H9 (cell line): Measurements from ENCODE around the gene FARSA. TPM values are rescaled to one million over a fixed set of nuclear protein-coding genes. Genes with fewer than 3 reads are reported as not detected.
A peak's percentile ranks its signal among the peaks of the same experiment; 100 is the strongest.

Experiments used
- DNase-seq: peaks from one replicate; pipeline ENCODE4 v3.0.0-alpha.2; 2017
- H2AFZ ChIP-seq: one replicate; pipeline ENCODE4 v1.6.1; 2013; ENCODE audit warnings: mild to moderate bottlenecking, low read length, control low read depth, moderate library complexity
- H2AK5ac ChIP-seq: 2 replicates; pipeline ENCODE4 v1.6.1; 2013; ENCODE audit warnings: low read length, control low read depth, mixed read lengths; ENCODE audit not compliant: insufficient read length
- H2BK120ac ChIP-seq: one replicate; pipeline ENCODE4 v1.6.1; 2013; ENCODE audit warnings: low read depth, mild to moderate bottlenecking, low read length, control low read depth, inconsistent platforms; ENCODE audit not compliant: poor library complexity, severe bottlenecking
- H2BK12ac ChIP-seq: 2 replicates; pipeline ENCODE4 v1.6.1; 2013; ENCODE audit warnings: low read length, control low read depth, mixed read lengths, low read depth; ENCODE audit not compliant: insufficient read length
- H2BK15ac ChIP-seq: 2 replicates; pipeline ENCODE4 v1.6.1; 2013; ENCODE audit warnings: low read depth, low read length, control low read depth
- H2BK20ac ChIP-seq: one replicate; pipeline ENCODE4 v1.6.1; 2013; ENCODE audit warnings: low read depth, mild to moderate bottlenecking, low read length, control low read depth, inconsistent platforms; ENCODE audit not compliant: poor library complexity, severe bottlenecking
- H2BK5ac ChIP-seq: 2 replicates; pipeline ENCODE4 v1.6.1; 2013; ENCODE audit warnings: low read length, control low read depth, mixed read lengths; ENCODE audit not compliant: insufficient read length
- H3K14ac ChIP-seq: 2 replicates; pipeline ENCODE4 v1.6.1; 2013; ENCODE audit warnings: low read length, control low read depth; ENCODE audit not compliant: insufficient read depth
- H3K18ac ChIP-seq: 2 replicates; pipeline ENCODE4 v1.6.1; 2013; ENCODE audit warnings: low read depth, mild to moderate bottlenecking, mixed read lengths, low read length, control low read depth; ENCODE audit not compliant: insufficient read length
- H3K23ac ChIP-seq: 2 replicates; pipeline ENCODE4 v1.6.1; 2013; ENCODE audit warnings: low read length, control low read depth, mixed read lengths, low read depth; ENCODE audit not compliant: insufficient read length
- H3K23me2 ChIP-seq: 2 replicates; pipeline ENCODE4 v1.6.1; 2013; ENCODE audit warnings: low read depth, mild to moderate bottlenecking, mixed read lengths, low read length, control low read depth; ENCODE audit not compliant: insufficient read length, poor library complexity, severe bottlenecking
- H3K27ac ChIP-seq: 2 replicates; pipeline ENCODE4 v1.5.1; 2013; ENCODE audit warnings: low read length, control low read depth, mixed read lengths, low read depth; ENCODE audit not compliant: insufficient read length
- H3K27me3 ChIP-seq: 2 replicates; pipeline ENCODE4 v1.6.1; 2013; ENCODE audit warnings: low read length, control low read depth, inconsistent platforms; ENCODE audit not compliant: insufficient read depth
- H3K4ac ChIP-seq: 2 replicates; pipeline ENCODE4 v1.6.1; 2013; ENCODE audit warnings: low read depth, mild to moderate bottlenecking, control low read depth, inconsistent platforms, low read length, moderate library complexity
- H3K4me1 ChIP-seq: 2 replicates; pipeline ENCODE4 v1.6.1; 2013; ENCODE audit warnings: low read length, control low read depth, inconsistent platforms; ENCODE audit not compliant: insufficient read depth
- H3K4me2 ChIP-seq: 2 replicates; pipeline ENCODE4 v1.6.1; 2013; ENCODE audit warnings: low read length, control low read depth, mixed read lengths; ENCODE audit not compliant: insufficient read length, insufficient read depth
- H3K56ac ChIP-seq: 2 replicates; pipeline ENCODE4 v1.6.1; 2013; ENCODE audit warnings: low read depth, mild to moderate bottlenecking, mixed read lengths, low read length, control low read depth; ENCODE audit not compliant: insufficient read length
- H3K79me1 ChIP-seq: 2 replicates; pipeline ENCODE4 v1.6.1; 2013; ENCODE audit warnings: low read depth, mild to moderate bottlenecking, moderate library complexity, low read length, control low read depth, inconsistent platforms; ENCODE audit not compliant: insufficient read depth, poor library complexity, severe bottlenecking
- H3K79me2 ChIP-seq: 2 replicates; pipeline ENCODE4 v1.6.1; 2013; ENCODE audit warnings: low read length, control low read depth, inconsistent platforms; ENCODE audit not compliant: insufficient read depth
- H3K9ac ChIP-seq: 2 replicates; pipeline ENCODE4 v1.6.1; 2013; ENCODE audit warnings: low read length, control low read depth, mixed read lengths; ENCODE audit not compliant: insufficient read length; ENCODE audit errors: extremely low read depth
- H3K9me3 ChIP-seq: one replicate; pipeline ENCODE4 v1.6.1; 2013; ENCODE audit warnings: low read depth, low read length, inconsistent platforms; ENCODE audit not compliant: control insufficient read depth
- H3T11ph ChIP-seq: one replicate; pipeline ENCODE4 v1.6.1; 2013; ENCODE audit warnings: mild to moderate bottlenecking, low read length, control low read depth, inconsistent platforms
- H4K20me1 ChIP-seq: one replicate; pipeline ENCODE4 v1.6.1; 2013; ENCODE audit not compliant: control insufficient read depth, insufficient read length, insufficient read depth
- H4K5ac ChIP-seq: 2 replicates; pipeline ENCODE4 v1.6.1; 2013; ENCODE audit warnings: low read depth, mild to moderate bottlenecking, mixed read lengths, low read length, control low read depth; ENCODE audit not compliant: insufficient read length
- H4K8ac ChIP-seq: replicated peaks from 2 replicates; pipeline ENCODE4 v1.6.1; 2013; ENCODE audit warnings: low read length, control low read depth, mixed read lengths, low read depth; ENCODE audit not compliant: insufficient read length
- H4K91ac ChIP-seq: 2 replicates; pipeline ENCODE4 v1.6.1; 2013; ENCODE audit warnings: low read depth, mild to moderate bottlenecking, moderate library complexity, mixed read lengths, low read length, control low read depth; ENCODE audit not compliant: insufficient read length
- H3K27ac Mint-ChIP-seq, 3 experiments: 2 replicates in 2 of 3; 3 replicates in 1 of 3; pipeline ENCODE4 v1.8.0; 2020 to 2021; ENCODE audit warnings: mixed read lengths in 3 of 3, mild to moderate bottlenecking in 1 of 3, moderate library complexity in 1 of 3
- H3K27me3 Mint-ChIP-seq: 2 replicates; pipeline ENCODE4 v1.8.0; 2021; ENCODE audit warnings: low read depth, mild to moderate bottlenecking, moderate library complexity, mixed read lengths
- H3K36me3 Mint-ChIP-seq, 3 experiments: 2 replicates in 2 of 3; 3 replicates in 1 of 3; pipeline ENCODE4 v1.8.0; 2020 to 2021; ENCODE audit warnings: low read depth in 3 of 3, mixed read lengths in 3 of 3; ENCODE audit not compliant: insufficient read depth in 1 of 3
- H3K4me1 Mint-ChIP-seq, 2 experiments: 2 replicates each; pipeline ENCODE4 v1.8.0; 2020; ENCODE audit warnings: mixed read lengths in 2 of 2
- H3K4me3 Mint-ChIP-seq, 2 experiments: 2 replicates in 1 of 2; 3 replicates in 1 of 2; pipeline ENCODE4 v1.8.0; 2020 to 2021; ENCODE audit warnings: mild to moderate bottlenecking in 2 of 2, mixed read lengths in 2 of 2, moderate library complexity in 1 of 2
- H3K9me3 Mint-ChIP-seq, 2 experiments: 2 replicates in 1 of 2; 3 replicates in 1 of 2; pipeline ENCODE4 v1.8.0; 2020; ENCODE audit warnings: mild to moderate bottlenecking in 2 of 2, mixed read lengths in 2 of 2, moderate library complexity in 1 of 2
- CTCF ChIP-seq: fragments of 200-600 bp; sonication (generic); conservative IDR thresholded peaks from 3 replicates; pipeline ENCODE4 v1.8.0; 2021; ENCODE audit warnings: antibody characterized with exemption, mild to moderate bottlenecking
- WGBS: extraction: QIAGEN DNeasy Blood & Tissue Kit; methylation state at CpG from one replicate; pipeline ENCODE4 v1.1.7; 2013; ENCODE audit warnings: missing lambda C conversion rate, low lambda C conversion rate, mixed read lengths; ENCODE audit not compliant: insufficient read length; ENCODE audit errors: extremely low coverage; 5-methylcytosine and 5-hydroxymethylcytosine counted together
- total RNA-seq: library from RNA; stranded (reverse); gene quantifications from 2 replicates; pipeline ENCODE4 v1.2.1, GENCODE V29; 2021

Gene FARSA
- total RNA-seq, 1 experiment from 2014 or later, result 110 TPM

- Histone ChIP-seq H2BK15ac (no peak overlapping the region), H2BK5ac (no peak overlapping the region), H2AFZ (no peak overlapping the region), H2BK20ac (no peak overlapping the region), H3K9me3 (no peaks in the 10 kb centered on the region), H3K9ac (no peak overlapping the region), H3K79me2 (peaks cover 16% of the 10 kb centered on the region; the same call in 1 of the 2 replicates), H2AK5ac (no peak overlapping the region), H4K91ac (no peak overlapping the region), H3K56ac (no peak overlapping the region), H3K4ac (no peak overlapping the region), H4K5ac (no peak overlapping the region), H4K8ac (no peak overlapping the region), H3K4me1 (no peaks in the 10 kb centered on the region; the same call in 1 of the 2 replicates), H3K4me2 (peak overlapping the region; percentile 30), H3K18ac (no peak overlapping the region), H3K14ac (no peak overlapping the region), H3K27ac (no peak overlapping the region), H3K23ac (no peak overlapping the region), H3K79me1 (peaks cover 12% of the 10 kb centered on the region), H2BK120ac (peak overlapping the region; percentile 17), H2BK12ac (no peak overlapping the region), H4K20me1 (no peaks in the 10 kb centered on the region), H3K23me2 (peaks cover 11% of the 10 kb centered on the region), H3T11ph (no peak overlapping the region), H3K27me3 (no peaks in the 10 kb centered on the region)
- H3K36me3 Mint-ChIP-seq, result peaks cover 36 to 47% (median 39%) of the 10 kb centered on the region in 3 experiments
- H3K4me3 Mint-ChIP-seq, result peak overlapping the region; percentile 98 to 99
- no peaks in the 10 kb centered on the region; the same call in 1 of the 2 replicates for H3K27me3 Mint-ChIP-seq
- TF ChIP-seq CTCF, result no peak
- peaks cover 27 to 47% of the 10 kb centered on the region in 2 experiments for H3K4me1 Mint-ChIP-seq
- peak overlapping the region; percentile 71 to 97 (median 97) for H3K27ac Mint-ChIP-seq
- no CpG with 5 or more reads among the region's 23 CpGs for WGBS
- no peaks in the 10 kb centered on the region; a peak in 1 of 5 replicates for H3K9me3 Mint-ChIP-seq
- DNase-seq, result peak; percentile 69
These were observed 3.8 kb upstream of the FARSA start for GRCh38 chr19:12937093-12937926.
